Superior temporal gyrus (tissue), 1 donor: ENCODE data around the gene TMPRSS2.
"Not testable (repeated sequence)": the region's sequence is repeated elsewhere in the genome, so short reads cannot be mapped to it uniquely, and the experiment has no call there.

Experiments used
- DNase-seq: peaks from one replicate; pipeline ENCODE4 v3.0.0-alpha.2; 2016; ENCODE audit errors: extremely low spot score

Gene TMPRSS2

GRCh38 chr21:41426676-41427404, 81.1 kb downstream of the TMPRSS2 start:
- no peak for DNase-seq

- peak; percentile 17 for DNase-seq
These were observed 81.8 kb downstream of the TMPRSS2 start, which contains the start of gene MX1 for GRCh38 chr21:41425954-41426675. TSS of gene MX1 (plus strand) at chr21:41426239. CDS start at chr21:41432071, 5,832 bp downstream.

- no peak for DNase-seq
These were observed 82.4 kb downstream of the TMPRSS2 start for GRCh38 chr21:41425588-41425953.

- DNase-seq, result not testable (repeated sequence)
These were observed 84.7 kb downstream of the TMPRSS2 start for GRCh38 chr21:41423305-41423636.

GRCh38 chr21:41422546-41423304, 85.2 kb downstream of the TMPRSS2 start:
- DNase-seq, result no peak

GRCh38 chr21:41420998-41421397, 87.0 kb downstream of the TMPRSS2 start:
- not testable (repeated sequence) for DNase-seq

GRCh38 chr21:41419921-41420862, 87.8 kb downstream of the TMPRSS2 start:
- peak; percentile 50 for DNase-seq

GRCh38 chr21:41418956-41419680, 88.8 kb downstream of the TMPRSS2 start:
- no peak for DNase-seq

GRCh38 chr21:41418393-41418792, 89.6 kb downstream of the TMPRSS2 start:
- DNase-seq, result no peak

- not testable (repeated sequence) for DNase-seq
These were observed 90.5 kb downstream of the TMPRSS2 start for GRCh38 chr21:41417505-41417904.
